ENCODE results near the gene TUBB3. TPM values are rescaled to one million over a fixed set of nuclear protein-coding genes. Genes with fewer than 3 reads are reported as not detected.

Gene TUBB3
- total and polyA plus RNA-seq, 9 of the 15 experiments (the other 6 are each of a cell fraction or from before 2014, with no cell fraction given) = 0.18 to 12.5 (median 5.0) TPM

- 0 out of 2 replicates have a peak, but pooled peaks have one; percentile 7 for TF ChIP-seq ZNF41 (CRISPR knock-in tag; conservative IDR thresholded peaks at IDR 0.05)
- 0 out of 4 replicates have a peak, but pooled peaks have one; percentile 18 to 27 for TF ChIP-seq MNT (conservative IDR thresholded peaks at IDR 0.05)
- TF ChIP-seq TBP (optimal IDR thresholded peaks at IDR 0.05; ENCODE audit: low read depth, low read length) = peak; percentile 64
- 0 out of 2 replicates have a peak, but pooled peaks have one; percentile 46 for TF ChIP-seq SMARCA4 (IDR thresholded peaks at IDR 0.05)
- peak; percentile 63 for TF ChIP-seq CTBP1 (IDR thresholded peaks at IDR 0.05; ENCODE audit: borderline replicate concordance)
- TF ChIP-seq, protein P1, sequence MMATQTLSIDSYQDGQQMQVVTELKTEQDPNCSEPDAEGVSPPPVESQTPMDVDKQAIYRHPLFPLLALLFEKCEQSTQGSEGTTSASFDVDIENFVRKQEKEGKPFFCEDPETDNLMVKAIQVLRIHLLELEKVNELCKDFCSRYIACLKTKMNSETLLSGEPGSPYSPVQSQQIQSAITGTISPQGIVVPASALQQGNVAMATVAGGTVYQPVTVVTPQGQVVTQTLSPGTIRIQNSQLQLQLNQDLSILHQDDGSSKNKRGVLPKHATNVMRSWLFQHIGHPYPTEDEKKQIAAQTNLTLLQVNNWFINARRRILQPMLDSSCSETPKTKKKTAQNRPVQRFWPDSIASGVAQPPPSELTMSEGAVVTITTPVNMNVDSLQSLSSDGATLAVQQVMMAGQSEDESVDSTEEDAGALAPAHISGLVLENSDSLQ (IDR thresholded peaks at IDR 0.05) = no peak; the same call in 1 of the 2 replicates
- TF ChIP-seq, protein P2, sequence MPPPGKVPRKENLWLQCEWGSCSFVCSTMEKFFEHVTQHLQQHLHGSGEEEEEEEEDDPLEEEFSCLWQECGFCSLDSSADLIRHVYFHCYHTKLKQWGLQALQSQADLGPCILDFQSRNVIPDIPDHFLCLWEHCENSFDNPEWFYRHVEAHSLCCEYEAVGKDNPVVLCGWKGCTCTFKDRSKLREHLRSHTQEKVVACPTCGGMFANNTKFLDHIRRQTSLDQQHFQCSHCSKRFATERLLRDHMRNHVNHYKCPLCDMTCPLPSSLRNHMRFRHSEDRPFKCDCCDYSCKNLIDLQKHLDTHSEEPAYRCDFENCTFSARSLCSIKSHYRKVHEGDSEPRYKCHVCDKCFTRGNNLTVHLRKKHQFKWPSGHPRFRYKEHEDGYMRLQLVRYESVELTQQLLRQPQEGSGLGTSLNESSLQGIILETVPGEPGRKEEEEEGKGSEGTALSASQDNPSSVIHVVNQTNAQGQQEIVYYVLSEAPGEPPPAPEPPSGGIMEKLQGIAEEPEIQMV (tag; conservative IDR thresholded peaks at IDR 0.05; ENCODE audit: low read depth) = no peak
- no peak for TF ChIP-seq HDAC3 (IDR thresholded peaks at IDR 0.05; ENCODE audit: borderline replicate concordance, partially characterized antibody)
- TF ChIP-seq, protein P3, sequence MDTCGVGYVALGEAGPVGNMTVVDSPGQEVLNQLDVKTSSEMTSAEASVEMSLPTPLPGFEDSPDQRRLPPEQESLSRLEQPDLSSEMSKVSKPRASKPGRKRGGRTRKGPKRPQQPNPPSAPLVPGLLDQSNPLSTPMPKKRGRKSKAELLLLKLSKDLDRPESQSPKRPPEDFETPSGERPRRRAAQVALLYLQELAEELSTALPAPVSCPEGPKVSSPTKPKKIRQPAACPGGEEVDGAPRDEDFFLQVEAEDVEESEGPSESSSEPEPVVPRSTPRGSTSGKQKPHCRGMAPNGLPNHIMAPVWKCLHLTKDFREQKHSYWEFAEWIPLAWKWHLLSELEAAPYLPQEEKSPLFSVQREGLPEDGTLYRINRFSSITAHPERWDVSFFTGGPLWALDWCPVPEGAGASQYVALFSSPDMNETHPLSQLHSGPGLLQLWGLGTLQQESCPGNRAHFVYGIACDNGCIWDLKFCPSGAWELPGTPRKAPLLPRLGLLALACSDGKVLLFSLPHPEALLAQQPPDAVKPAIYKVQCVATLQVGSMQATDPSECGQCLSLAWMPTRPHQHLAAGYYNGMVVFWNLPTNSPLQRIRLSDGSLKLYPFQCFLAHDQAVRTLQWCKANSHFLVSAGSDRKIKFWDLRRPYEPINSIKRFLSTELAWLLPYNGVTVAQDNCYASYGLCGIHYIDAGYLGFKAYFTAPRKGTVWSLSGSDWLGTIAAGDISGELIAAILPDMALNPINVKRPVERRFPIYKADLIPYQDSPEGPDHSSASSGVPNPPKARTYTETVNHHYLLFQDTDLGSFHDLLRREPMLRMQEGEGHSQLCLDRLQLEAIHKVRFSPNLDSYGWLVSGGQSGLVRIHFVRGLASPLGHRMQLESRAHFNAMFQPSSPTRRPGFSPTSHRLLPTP (IDR thresholded peaks at IDR 0.05; ENCODE audit: borderline replicate concordance, extremely low read depth, insufficient read length) = no peak
- 0 out of 2 replicates have a peak, but pooled peaks have one; percentile 54 for TF ChIP-seq RFX7 (CRISPR knock-in tag; IDR thresholded peaks at IDR 0.05)
- TF ChIP-seq ZNF316 (IDR thresholded peaks at IDR 0.05) = peak; percentile 73
These were observed 1.3 kb upstream of the TUBB3 start (continued) for GRCh38 chr16:89921702-89922476.

All from K562 (cell line).